Measurements from ENCODE around the gene CHST14. TPM values are rescaled to one million over a fixed set of nuclear protein-coding genes. Genes with fewer than 3 reads are reported as not detected.
A peak's percentile ranks its signal among the peaks of the same experiment; 100 is the strongest.

CHST14 gene
- total and polyA plus RNA-seq, 2 donors from 2014 or later, result 11.9 to 14.3 TPM

DNA sequence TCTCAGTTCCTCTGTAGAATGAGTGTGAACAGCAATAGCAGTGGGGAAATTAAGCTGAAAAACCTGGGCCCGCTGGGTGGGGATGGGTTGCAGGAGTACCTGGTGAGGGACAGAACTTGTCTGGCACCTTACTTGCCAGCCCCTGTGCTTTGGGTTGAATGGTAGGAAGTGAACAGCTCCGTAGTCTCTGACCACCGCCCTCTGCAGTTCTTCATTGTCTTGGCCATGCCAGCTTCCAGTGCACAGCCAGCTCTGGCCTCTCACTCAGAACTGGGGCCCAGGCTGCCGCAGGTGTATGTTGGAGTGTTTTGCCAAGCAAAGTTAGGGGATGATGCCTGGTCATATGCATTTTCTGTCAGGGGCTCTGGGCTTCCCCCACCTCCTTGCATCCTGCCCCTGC, 14.0 kb upstream of the CHST14 start:
- Histone ChIP-seq H3K9me3 (ENCODE audit: control insufficient read depth in 2 of 3, insufficient read depth in 1 of 3, low read length in 3 of 3) (no peaks in the 10 kb centered on the region), H3K27ac (ENCODE audit: low read depth in 2 of 2, low read length in 2 of 2) (no peak overlapping the region), H3K9ac (ENCODE audit: low read length in 3 of 3) (no peak overlapping the region), H3K4me1 (ENCODE audit: control insufficient read depth in 2 of 3, insufficient read depth in 2 of 3, low read depth in 1 of 3, low read length in 3 of 3) (peaks cover 0 to 25% (median 21%) of the 10 kb centered on the region in 3 donors), H3K27me3 (ENCODE audit: control insufficient read depth, insufficient read depth, low read length) (no peaks in the 10 kb centered on the region), H3K4me3 (ENCODE audit: low read length in 3 of 3) (no peak overlapping the region), H3K36me3 (ENCODE audit: control insufficient read depth in 2 of 3, insufficient read depth in 3 of 3, low read length in 3 of 3) (peaks cover 0 to 15% (median 4%) of the 10 kb centered on the region in 3 donors)
- FAIRE-seq (no peak), DNase-seq (peak in 1 of 5 donors; percentile 38)
- intact Hi-C loops (cut with DNase I), result no loop called here
- no peak for TF ChIP-seq CTCF (IDR thresholded peaks at IDR 0.05; ENCODE audit: borderline replicate concordance, extremely low read depth, insufficient read depth)

DNA sequence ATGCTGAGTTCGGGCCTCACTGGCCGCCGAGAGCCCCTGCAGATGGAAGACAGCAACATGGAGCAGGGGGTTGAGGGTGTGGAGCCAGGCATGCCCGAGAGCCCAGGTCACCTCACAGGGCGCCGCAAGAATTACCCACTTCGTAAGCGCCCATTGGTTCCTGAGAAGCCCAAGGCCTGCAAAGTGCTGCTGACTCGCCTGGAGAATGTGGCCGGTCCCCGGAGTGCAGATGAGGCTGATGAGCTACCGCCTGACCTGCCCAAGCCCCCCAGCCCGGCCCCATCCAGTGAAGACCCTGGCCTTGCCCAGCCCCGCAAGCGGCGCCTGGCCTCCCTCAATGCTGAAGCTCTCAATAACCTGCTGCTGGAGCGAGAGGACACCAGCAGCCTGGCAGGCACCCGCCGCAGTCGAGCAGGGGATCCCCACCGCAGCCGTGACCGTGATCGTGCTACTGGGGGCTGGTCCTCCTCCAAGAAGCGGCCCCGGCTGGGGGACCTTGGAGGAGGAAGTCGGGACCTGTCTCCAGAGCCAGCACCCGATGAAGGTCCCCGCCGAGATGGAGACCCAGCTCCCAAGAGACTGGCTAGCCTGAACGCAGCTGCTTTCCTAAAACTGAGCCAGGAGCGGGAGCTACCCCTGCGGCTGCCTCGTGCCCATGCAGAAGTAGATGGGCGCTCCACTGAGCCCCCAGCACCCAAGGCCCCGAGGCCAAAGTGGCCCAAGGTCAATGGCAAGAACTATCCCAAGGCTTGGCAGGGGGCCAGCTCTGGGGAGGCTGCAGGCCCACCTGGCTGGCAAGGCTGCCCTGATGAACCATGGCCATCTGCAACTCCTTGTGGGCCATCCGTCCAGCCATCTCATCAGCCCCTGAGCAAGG, 12.1 kb upstream of the CHST14 start:
- TF ChIP-seq CTCF (IDR thresholded peaks at IDR 0.05; ENCODE audit: borderline replicate concordance, extremely low read depth, insufficient read depth), result no peak
- H3K36me3 ChIP-seq (ENCODE audit: control insufficient read depth in 2 of 3, insufficient read depth in 3 of 3, low read length in 3 of 3), result peaks cover 0 to 19% (median 4%) of the 10 kb centered on the region in 3 donors

GRCh38 chr15:40459391-40460015, 11.3 kb upstream of the CHST14 start:
- no peaks in the 10 kb centered on the region for H3K27me3 ChIP-seq (ENCODE audit: control insufficient read depth, insufficient read depth, low read length)
- DNase-seq, result peak in 1 of 5 donors; percentile 55
- peaks cover 0 to 16% (median 15%) of the 10 kb centered on the region in 3 donors for H3K4me1 ChIP-seq (ENCODE audit: control insufficient read depth in 2 of 3, insufficient read depth in 2 of 3, low read depth in 1 of 3, low read length in 3 of 3)
- intact Hi-C loops (cut with DNase I), result no loop called here
- no peak overlapping the region for H3K4me3 ChIP-seq (ENCODE audit: low read length in 3 of 3)
- FAIRE-seq, result no peak
- H3K9me3 ChIP-seq (ENCODE audit: control insufficient read depth in 2 of 3, insufficient read depth in 1 of 3, low read length in 3 of 3), result no peaks in the 10 kb centered on the region
- H3K36me3 ChIP-seq (ENCODE audit: control insufficient read depth in 2 of 3, insufficient read depth in 3 of 3, low read length in 3 of 3), result peaks cover 0 to 20% (median 7%) of the 10 kb centered on the region in 3 donors
- H3K9ac ChIP-seq (ENCODE audit: low read length in 3 of 3), result no peak overlapping the region
- no peak overlapping the region for H3K27ac ChIP-seq (ENCODE audit: low read depth in 2 of 2, low read length in 2 of 2)
- TF ChIP-seq CTCF (IDR thresholded peaks at IDR 0.05; ENCODE audit: borderline replicate concordance, extremely low read depth, insufficient read depth), result no peak

More for the DNA sequence above, 12.1 kb upstream of the CHST14 start:
- Histone ChIP-seq H3K4me3 (ENCODE audit: low read length in 3 of 3) (no peak overlapping the region), H3K27me3 (ENCODE audit: control insufficient read depth, insufficient read depth, low read length) (no peaks in the 10 kb centered on the region), H3K4me1 (ENCODE audit: control insufficient read depth in 2 of 3, insufficient read depth in 2 of 3, low read depth in 1 of 3, low read length in 3 of 3) (peaks cover 0 to 16% (median 15%) of the 10 kb centered on the region in 3 donors), H3K27ac (ENCODE audit: low read depth in 2 of 2, low read length in 2 of 2) (no peak overlapping the region), H3K9ac (ENCODE audit: low read length in 3 of 3) (no peak overlapping the region), H3K9me3 (ENCODE audit: control insufficient read depth in 2 of 3, insufficient read depth in 1 of 3, low read length in 3 of 3) (no peaks in the 10 kb centered on the region)
- peak in 1 of 5 donors; percentile 76 for DNase-seq
- FAIRE-seq, result no peak
- intact Hi-C loops (cut with DNase I), result no loop called here
